ENCODE data around the gene GTF2H4.
"Not testable (repeated sequence)": the region's sequence is repeated elsewhere in the genome, so short reads cannot be mapped to it uniquely, and the experiment has no call there.

The GTF2H4 gene

DNA sequence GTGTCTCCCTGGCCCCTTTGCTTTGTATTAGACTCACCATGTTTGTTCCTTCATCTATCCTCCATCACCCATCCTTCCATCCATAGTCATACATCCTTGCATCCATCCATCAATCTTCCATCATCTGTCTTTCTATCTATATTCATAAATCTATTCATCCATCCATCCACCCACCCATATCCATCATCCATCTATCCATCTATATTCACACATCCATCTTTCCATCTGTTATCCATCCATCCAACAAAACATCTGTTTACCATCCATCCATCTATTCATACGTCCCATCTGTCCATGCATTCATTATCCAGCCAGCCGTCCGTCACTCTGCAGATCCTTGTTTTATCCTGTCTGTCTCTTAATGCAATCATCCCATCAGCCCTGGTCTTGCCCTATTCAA, 13.1 kb upstream of the GTF2H4 start:
- DNase-seq (ENCODE audit: low read depth in 2 of 2): no peak

DNA sequence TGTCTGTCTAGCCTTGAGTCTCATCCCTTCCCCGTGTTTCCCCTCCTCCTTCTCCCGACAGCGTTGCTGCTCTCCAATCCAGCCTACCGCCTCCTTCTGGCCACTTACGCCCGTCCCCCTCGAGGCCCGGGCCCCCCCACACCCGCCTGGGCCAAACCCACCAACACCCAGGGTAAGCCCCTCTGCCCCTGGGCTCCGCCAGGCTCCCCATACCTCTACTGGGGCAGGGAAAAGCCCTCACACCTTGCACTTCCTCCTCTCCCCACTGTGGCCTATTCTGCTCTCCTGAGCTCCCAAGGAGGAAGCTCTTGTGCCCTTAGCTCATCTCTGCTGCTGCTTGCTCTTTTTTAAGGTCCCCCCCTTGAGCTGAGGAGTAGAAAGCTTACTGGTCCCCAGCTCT, 12.7 kb upstream of the GTF2H4 start:
- DNase-seq (ENCODE audit: low read depth in 2 of 2): no peak

DNA sequence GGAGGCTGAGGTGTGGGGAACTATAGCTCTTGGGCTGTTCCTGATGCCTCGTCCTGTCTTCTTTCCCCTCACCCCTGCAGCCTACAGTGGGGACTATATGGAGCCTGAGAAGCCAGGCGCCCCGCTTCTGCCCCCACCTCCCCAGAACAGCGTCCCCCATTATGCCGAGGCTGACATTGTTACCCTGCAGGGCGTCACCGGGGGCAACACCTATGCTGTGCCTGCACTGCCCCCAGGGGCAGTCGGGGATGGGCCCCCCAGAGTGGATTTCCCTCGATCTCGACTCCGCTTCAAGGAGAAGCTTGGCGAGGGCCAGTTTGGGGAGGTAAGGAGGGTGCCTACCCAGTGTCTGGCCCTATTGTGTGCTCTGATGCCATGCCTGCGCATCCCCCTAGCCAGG, 11.5 kb upstream of the GTF2H4 start:
- DNase-seq (ENCODE audit: low read depth in 2 of 2): no peak

DNA sequence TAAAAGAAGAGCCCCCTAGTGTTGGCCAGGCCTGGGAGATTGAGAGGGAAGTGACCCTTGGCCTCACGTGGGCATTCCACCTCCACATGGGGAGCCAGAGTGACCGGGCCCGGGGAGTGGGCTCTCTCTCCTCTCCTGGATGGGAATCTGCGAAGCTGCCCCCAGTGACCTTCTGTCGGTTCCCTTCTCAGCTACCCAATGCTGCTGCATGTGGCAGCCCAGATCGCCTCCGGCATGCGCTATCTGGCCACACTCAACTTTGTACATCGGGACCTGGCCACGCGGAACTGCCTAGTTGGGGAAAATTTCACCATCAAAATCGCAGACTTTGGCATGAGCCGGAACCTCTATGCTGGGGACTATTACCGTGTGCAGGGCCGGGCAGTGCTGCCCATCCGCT, 10.1 kb upstream of the GTF2H4 start:
- no peak for DNase-seq (ENCODE audit: low read depth in 2 of 2)

DNA sequence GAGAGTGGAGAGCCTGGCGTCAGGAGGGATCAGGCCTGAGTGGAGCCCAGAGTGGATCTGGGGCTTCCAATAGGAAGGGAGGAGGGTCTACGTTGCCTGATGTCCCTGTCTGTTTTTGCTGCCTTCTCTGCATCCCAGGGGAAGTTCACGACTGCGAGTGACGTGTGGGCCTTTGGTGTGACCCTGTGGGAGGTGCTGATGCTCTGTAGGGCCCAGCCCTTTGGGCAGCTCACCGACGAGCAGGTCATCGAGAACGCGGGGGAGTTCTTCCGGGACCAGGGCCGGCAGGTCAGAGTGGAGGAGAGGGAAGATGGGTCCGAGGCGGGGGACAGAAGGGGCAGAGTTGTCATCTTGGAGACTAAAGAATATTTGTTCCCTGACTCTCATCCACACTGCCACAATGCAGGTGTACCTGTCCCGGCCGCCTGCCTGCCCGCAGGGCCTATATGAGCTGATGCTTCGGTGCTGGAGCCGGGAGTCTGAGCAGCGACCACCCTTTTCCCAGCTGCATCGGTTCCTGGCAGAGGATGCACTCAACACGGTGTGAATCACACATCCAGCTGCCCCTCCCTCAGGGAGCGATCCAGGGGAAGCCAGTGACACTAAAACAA, 9.2 kb upstream of the GTF2H4 start:
- DNase-seq (ENCODE audit: low read depth in 2 of 2): no peak

DNA sequence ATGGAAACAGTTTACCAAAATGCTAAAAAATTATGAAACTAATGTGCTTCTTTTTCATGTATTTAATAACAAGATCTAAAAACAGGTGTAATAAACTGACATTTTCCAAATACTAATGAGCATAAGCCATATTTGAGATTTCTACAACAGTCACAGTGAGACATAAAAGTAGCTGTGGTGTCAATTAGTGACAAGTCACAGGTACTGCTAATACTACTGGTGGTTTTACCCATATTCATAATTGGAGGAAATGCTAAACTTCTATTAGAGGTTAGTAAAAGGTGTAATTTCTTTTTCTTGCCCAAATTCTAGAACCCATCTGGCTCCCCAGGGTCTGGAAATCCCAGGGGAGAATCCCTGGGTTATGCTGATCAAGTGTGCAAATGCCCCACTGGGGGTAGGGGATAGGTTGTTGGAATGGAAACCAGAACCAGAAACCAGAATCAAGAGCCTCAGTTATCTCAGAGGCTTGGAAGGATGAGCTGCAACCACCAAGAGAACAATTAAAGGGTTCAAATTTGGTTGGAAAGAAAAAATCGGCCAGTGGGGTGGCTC, 7.1 kb upstream of the GTF2H4 start:
- no peak for DNase-seq (ENCODE audit: low read depth in 2 of 2)

DNA sequence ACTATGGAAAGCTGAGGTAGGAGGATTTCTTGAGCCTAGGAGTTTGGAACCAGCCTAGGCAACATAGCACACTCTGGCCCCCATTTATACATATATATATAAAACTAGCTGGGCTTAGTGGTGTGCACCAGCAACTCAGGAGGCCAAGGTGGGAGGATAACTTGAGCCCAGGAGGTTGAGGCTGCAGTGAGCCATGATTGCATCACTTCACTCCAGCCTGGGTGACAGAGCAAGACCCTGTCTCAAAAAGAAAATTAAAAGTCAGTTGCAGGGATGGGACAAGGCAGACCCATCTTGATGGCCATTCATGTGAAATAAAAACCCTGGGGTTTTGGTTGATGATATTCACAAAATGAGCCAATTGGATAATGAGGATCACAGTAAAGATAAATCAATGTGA, 6.6 kb upstream of the GTF2H4 start:
- no peak for DNase-seq (ENCODE audit: low read depth in 2 of 2)

DNA sequence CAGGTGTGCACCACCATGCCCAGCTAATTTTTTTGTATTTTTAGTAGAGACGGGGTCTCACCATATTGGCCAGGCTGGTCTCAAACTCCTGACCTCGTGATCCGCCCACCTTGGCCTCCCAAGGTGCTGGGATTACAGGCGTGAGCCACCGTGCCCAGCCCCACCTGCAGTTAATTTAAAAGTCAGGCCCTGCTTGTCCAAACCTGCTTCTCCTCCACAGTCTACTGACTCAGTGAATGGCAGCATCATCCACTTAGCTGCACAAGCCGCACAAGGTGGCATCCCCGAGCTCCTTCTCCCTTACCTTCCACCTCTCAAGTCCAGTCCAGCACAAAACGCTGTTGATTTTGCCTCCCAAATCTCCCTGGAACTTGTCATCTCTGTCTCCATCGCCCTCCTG, 5.8 kb upstream of the GTF2H4 start:
- not testable (repeated sequence) for DNase-seq (ENCODE audit: low read depth in 2 of 2)

DNA sequence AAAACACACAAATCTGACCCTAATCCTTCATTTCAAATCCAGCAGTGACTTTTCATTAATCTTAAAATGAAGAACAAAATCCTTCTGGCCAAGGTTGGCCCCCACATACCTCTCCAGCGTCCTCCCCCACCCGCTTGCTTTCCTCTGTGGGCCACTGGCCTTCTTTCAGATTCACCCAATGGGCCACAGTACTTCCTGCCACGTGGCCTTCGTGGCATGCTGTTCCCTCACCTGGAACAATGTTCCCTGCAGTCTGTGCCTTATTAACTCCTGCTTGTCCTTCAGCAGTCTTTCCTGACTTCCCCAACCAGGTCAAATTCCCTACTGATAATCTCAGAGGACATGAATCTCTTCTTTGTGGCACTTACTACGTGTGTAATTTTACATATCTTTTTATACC, 5.3 kb upstream of the GTF2H4 start:
- no peak for DNase-seq (ENCODE audit: low read depth in 2 of 2)

DNA sequence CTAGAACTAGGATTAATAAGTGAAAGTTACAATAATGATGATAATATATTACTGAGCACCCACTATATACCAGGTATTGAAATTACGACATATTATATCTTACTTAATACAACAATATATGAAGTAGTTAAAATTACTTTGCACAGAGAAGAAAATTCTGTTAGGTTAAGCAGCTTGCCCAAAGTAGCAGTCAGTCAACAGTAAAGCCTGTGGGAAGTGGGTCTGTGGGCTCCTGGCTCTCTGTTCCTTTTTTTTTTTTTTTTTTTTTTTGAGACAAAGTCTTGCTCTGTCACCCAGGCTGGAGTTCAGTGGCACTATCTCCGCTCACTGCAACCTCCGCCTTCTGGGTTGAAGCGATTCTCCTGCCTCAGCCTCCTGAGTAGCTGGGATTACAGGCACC, 4.8 kb upstream of the GTF2H4 start:
- DNase-seq (ENCODE audit: low read depth in 2 of 2): no peak

DNA sequence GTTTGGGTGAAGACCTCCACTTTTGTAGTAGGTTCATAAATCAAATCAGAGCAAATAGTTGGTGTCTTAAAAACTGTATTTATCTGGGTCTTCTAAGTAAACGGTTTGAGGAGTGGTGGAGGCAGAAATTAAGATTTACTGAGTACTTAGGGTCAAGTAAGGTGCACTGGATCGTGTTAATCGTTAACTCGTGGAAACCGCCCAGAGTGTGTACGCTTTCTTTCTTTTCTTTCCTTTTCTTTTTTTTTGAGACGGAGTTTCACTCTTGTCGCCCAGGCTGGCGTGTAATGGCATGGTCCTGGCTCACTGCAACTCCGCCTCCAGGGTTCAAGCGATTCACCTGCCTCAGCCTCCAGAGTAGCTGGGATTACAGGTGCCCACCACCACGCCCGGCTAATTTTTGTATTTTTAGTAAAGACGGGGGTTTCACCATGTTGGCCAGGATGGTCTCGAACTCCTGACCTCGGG, 683 bp upstream of the GTF2H4 start:
- DNase-seq (ENCODE audit: low read depth in 2 of 2): not testable (repeated sequence)

DNA sequence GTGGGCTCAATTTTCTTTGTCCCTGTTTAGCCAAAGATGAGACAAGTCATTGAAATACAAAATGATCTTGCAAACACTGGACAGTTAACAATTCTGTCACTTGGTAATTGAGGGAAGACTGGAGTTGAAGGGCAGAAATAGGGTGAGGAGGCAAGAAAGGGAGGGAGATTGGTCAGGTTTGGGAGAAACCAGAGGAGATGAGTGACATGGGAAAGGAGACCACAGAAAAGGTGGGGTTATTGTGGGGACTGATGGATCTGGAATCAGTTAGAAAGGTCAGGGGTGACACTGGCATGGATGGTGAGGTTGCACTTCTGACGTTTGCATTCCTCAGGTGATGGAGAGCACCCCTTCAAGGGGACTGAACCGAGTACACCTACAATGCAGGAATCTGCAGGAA, 693 bp downstream of the GTF2H4 start:
- no peak for DNase-seq (ENCODE audit: low read depth in 2 of 2)

DNA sequence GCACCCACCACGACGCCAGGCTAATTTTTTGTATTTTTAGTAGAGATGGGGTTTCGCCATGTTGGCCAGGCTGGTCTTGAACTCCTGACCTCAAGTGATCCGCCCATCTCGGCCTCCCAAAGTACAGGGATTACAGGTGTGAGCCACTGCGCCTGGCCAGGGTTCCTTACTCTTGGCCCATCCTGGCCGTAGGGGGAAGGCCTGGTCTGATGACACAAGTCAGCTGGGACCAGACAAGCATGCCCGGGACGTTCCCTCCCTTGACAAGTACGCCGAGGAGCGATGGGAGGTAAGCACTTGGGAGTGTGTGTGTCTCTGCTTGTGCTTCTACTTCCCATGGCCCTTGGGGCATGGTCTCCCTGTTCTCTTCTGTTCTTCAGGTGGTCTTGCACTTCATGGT, 2.5 kb downstream of the GTF2H4 start:
- DNase-seq (ENCODE audit: low read depth in 2 of 2): not testable (repeated sequence)

DNA sequence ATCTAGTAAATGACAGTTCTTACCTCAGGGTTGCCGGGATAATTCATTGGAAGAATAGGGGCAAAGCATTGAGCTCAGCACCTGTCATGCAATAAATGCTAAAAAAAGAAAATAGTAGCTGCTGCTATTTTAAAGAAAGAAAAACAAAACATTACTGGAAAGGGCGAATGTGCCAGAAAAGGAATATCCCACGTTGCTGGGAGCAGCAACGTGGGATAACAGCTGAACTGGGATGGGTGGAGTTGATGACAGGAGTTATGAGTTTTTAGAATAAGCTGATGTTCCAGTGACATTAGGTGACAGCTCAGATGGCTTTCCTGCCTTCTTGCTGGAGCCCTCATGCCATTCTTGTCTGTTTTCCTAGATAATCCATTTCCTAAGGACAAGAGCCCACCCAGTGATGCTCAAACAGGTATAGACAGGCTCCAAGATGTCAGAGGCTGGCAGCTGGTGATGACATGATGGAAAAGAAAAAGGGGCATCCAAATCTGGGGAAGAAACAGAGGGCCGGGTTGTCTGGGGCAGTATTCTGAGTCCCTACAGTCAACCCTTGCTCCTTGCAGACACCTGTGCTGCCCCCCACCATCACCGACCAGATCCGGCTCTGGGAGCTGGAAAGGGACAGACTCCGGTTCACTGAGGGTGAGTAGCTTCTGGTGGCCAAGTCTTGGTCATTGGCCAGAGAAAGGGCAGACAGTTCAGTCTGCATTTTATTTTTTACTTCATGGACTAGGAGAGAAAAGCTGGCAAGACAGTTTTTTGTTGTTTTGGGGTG, 4.9 kb downstream of the GTF2H4 start:
- no peak for DNase-seq (ENCODE audit: low read depth in 2 of 2)

DNA sequence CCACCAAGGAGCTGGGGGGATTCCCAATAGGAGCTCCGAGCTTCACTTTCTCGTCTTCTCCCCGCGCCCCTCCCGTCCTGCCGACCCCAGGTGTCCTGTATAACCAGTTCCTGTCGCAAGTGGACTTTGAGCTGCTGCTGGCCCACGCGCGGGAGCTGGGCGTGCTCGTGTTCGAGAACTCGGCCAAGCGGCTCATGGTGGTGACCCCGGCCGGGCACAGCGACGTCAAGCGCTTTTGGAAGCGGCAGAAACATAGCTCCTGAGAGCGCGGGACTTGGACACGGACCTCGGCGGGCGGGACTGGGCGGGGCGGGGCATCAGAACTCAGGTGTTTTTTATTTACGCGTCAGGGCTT, 5.7 kb downstream of the GTF2H4 start:
- no peak for DNase-seq (ENCODE audit: low read depth in 2 of 2)

DNA sequence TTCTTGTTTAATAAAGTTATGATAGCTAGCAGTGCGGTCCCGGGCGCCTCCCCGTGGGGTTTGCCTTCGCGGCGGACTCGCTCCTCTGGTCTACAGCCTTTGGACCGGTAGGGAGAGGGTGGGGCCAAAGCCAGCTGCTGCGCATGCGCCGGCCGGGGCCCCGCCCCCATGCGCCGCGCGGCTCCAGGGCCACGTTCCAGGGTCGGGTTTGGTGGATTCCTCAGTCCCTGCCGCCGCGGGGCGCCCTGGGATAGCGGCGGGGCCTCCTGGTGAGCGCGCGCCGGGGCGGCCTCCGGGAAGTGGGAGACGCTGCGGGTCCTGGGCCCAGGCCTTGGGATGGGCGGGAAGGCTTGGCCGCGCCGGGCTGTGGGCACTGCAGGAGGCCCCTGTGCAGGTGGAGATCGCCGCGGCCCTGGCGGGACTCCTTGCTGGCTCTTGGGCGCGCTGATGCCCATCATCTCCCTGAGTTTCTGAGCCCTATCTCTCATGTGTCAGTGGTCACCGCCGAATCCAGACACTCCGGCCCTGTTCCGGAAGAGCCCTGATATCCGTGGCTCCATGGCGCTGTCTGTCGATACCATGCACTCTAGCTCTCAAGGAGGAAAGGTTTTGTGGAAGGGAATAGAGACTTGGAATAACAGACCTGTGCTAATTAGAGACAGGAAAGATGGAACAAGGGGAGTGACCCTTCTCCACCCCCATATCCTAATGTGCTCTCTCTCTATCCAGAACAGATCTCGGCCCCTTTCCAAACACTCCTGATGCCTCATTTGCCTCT, 6.3 kb downstream of the GTF2H4 start, which contains the start of gene VARS2:
Gene VARS2, plus strand, starts transcription at position 163 of the 778 bp plus-strand sequence. Its CDS starts 599 bp downstream, at position 762.
- DNase-seq (ENCODE audit: low read depth in 2 of 2): peak; percentile 75 to 79

DNA sequence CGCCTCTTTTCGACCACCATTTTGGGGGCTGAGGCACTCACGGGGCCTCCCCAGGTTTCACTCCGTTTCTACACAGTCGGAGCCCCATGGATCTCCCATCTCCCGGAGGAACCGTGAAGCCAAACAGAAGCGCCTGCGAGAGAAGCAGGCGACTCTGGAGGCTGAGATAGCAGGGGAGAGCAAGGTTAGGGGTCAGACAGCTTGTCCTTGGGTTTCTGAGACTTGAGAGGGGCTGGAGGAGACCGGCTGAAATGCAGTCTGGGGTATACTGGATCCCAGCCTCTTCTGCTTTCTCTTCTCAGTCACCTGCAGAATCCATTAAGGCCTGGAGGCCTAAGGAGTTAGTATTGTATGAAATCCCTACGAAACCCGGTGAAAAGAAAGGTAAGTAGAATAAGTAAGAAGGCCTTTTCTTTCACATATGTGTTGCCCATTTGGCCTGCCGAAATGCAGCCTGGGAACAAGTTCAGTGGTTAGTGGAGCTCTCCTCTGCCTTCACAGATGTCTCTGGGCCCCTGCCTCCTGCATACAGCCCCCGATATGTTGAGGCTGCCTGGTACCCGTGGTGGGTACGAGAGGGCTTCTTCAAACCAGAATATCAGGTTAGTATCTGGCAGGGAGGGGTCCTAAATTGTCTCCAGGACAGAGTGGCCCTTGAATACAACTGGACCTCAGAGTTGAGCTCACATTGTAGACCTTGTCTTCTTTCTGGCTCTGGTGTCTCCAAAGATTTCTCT, 7.0 kb downstream of the GTF2H4 start:
- no peak for DNase-seq (ENCODE audit: low read depth in 2 of 2)

DNA sequence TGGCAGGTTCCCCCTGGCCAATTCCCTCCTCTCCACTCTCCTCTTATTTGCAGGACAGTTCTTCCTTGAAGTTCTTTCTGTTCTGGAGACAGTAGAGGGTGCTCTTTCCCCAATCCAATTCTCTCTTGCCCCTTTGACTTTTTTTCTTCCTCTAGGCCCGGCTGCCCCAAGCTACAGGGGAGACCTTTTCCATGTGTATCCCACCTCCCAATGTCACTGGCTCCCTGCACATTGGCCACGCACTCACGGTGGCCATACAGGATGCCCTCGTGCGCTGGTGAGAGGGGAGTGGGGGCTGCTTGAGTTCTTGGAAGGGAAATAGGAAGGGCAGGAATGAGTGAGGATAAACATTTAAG, 7.6 kb downstream of the GTF2H4 start:
- no peak for DNase-seq (ENCODE audit: low read depth in 2 of 2)

DNA sequence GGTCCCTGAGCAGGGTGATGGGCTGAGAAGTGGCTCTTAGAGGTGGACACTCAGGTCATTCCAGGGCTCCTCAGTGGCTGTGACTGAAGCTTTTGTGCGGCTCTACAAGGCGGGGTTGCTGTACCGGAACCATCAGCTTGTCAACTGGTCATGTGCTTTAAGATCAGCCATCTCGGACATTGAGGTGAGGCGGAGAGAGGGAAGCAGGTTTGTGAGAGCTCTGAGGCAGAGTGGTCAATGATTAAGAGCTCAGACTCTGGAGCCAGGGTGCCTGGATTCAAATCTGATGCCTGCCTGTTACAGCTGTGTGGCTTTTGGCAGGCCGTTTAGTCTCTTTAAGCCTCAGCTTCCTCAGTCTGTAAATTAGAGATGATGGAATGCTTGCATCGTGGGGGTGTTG, 9.0 kb downstream of the GTF2H4 start:
- no peak for DNase-seq (ENCODE audit: low read depth in 2 of 2)

DNA sequence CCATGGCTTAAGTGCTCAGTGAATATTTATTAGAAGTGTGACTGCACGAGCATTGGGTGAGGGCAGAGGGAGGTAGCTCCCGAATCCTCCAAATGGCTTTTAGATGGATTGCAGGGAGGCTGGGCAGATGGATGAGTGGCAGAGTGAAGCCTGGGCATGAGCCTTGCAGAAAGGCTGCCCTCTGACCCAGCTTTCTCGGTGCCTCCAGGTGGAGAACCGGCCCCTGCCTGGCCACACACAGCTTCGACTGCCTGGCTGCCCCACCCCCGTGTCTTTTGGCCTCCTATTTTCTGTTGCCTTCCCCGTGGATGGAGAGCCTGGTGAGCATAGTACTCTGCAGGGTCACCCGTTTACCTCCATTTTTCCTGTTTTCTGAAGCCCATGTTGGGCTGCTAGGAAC, 9.5 kb downstream of the GTF2H4 start:
- no peak for DNase-seq (ENCODE audit: low read depth in 2 of 2)

DNA sequence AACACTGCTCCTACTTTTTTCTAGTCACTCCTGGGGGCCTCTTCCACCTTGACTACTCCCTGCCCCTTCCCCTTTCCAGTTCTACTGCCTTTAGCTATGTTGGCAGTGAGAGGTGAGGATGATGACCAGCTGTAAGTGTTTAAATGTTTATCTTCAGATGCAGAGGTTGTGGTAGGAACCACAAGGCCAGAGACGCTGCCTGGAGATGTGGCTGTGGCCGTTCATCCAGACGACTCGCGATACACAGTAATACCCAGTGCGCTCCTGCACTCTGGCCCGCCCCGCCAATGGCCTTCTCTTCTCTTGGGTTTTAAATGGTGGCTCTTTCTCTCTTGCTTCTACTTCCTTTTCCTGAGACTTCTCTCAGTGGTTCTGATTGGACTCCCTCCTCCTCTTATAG, 10.7 kb downstream of the GTF2H4 start:
- no peak for DNase-seq (ENCODE audit: low read depth in 2 of 2)

DNA sequence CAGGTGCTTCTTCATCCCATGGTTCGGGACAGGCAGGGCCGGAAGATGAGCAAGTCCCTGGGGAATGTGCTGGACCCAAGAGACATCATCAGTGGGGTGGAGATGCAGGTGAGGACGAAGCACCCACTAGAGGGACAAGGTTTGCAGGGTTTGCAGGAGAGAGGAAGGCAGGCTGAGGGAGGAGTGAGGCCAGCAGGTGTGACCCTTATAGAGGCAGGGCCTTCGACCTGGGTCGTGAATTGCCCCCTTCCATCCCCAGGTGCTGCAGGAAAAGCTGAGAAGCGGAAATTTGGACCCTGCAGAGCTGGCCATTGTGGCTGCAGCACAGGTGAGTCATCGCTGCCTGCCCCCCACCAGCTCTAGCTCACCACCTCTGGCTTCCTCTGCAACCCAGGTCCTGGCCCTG, 14.4 kb downstream of the GTF2H4 start:
- no peak for DNase-seq (ENCODE audit: low read depth in 2 of 2)
